NCI-H1436 treated with DMSO at 0.1 percent for 48 hours (cell line): Measurements from ENCODE around the gene RPS10.

Source experiments
- DNase-seq: peaks from one replicate; lab custom pipeline; 2025; lab: John Stamatoyannopoulos, UW

Gene RPS10

DNA sequence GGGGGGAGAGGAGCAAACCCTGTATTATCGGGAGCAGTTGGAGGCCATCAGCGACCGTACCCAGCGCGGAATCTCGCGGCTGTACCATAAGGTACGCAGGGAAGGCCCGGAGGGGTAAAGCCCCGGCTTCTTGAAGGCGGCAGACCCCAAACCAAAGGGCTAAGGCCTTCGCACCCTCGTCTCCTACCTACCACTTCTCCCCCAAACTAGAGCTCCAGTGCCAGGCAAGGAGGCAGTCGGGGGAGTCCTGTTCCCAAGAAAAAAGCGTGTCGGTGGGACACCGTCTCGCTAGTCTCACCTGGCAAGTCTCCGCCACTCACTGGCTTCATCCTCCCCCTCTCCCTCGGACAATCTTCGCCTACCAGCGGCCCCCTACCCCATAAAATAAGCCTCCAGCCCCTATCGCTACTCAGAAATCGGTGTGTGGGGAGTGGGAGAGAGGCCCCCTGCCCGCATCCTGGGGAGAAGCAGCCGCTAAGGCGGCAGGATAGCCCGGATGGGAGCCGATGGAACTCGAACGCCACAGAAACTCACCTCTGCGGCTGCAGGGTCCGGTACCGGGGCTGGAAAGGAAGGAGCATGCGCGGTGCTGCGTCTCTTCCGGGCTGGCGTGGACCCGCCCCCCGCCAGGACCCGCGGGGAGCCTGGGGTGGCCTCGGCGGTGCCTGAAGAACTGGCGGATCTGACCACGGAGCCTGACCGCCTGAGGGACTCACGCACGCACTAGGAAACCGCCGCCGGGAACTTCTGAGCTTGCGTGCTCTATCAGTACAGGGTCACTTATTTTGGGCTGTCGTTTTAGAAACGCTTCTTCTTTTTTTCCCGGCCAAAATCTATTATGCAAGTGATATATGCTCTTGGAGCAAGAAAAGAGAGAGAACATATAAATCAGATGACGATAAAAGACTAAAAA, at the start of gene RPS10:
RPS10 (minus strand) TSS at position 572 of the 913 bp plus-strand sequence. CDS start 848 bp downstream, outside the sequence.
- peak; percentile 60 for DNase-seq

DNA sequence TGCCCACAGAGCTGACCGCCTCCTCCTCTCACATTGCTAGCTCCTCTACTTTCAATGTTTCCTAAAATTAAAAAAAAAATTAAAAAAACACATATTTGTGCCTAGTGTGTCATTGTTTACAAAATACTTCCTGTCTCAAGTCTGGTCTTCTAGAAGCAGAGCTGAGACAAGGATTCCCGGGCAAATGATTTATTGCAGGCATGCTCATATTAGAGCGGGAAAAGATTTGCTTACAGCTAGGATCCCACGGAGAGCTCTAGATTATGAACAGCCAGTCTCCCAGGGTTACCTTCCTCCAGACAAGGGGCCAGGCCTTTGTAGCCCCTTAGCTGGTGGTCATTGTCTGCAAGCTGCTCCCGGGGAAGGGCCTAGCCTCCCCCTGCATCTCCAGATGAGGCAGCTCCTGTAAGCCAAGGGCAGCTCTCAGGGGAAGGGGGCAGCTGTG, 49.4 kb upstream of the RPS10 start:
- no peak for DNase-seq

DNA sequence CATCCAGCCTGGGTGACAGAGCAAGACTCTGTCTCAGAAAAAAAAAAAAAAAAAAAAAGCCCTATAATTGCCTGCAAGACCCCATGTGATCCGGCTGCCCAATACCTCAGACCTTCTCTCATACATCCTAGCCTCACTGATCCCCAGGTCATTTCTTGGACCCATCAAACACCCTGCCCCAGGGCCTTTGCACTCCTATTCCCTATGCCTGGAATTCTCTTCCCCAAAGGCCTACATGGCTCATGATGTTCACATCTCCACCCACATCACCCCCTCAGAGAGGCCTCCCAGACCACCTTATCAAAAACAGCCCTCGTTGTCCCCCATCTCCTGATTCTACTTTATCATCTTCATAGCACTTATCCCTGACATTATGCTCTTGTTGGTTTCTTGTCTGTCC, 48.9 kb upstream of the RPS10 start:
- DNase-seq: no peak

DNA sequence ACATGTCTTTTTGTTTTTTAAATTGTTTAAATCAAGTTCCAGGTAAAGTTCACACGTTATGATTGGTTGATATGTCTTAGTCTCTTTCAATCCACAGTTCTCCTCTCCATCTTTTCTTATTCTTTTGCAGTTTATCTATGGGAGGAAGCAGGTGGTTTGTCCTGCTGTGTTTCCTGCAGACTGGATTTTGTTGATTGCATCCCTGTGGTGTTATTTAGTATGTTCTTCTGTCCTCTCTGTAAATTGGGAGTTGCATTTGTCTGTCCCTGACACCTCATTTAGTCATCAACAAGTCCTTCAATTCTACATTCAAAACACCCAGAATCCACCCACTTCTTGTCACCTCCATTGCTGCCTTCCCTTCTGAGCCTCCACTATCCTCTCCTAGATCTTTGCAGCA, 48.1 kb upstream of the RPS10 start:
- DNase-seq: no peak

DNA sequence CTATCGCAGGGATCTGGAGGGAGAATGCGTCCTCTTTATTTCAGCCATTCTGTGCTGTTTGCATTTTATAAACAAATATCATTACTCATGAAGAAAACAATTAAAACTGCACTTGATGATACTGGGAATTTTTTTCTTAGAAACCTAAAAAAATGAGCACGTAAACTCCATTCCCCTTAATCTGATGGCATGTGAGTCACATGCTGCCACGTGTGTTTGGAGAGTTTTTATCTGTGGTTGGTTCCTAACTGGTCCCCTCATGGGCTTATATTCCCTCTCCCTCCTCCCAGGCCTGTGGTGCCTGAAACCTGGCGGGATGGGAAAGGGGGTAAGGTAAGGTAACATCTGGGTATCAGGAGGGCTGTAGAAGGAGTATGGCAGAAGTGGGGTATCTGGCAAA, 46.6 kb upstream of the RPS10 start:
- no peak for DNase-seq

DNA sequence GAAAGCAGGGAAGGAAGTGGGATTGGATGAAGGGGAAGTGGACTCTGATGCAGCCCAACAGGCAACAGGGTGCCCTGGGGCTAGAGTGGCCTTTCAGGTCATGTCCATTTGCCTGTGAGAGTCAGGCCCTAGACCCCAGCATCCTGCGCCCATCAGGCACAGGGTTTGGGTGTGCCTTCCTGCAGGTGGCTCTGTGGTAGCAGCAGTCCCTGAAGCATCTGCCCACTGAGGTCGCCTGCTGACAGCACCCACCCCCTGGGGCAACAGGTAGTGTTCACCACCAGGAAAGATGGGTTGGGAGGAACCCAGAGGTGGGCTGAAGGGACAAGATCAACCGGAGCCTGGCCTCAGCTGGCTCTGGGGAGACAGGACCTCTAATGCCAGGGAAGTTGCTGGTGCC, 43.6 kb upstream of the RPS10 start:
- no peak for DNase-seq

DNA sequence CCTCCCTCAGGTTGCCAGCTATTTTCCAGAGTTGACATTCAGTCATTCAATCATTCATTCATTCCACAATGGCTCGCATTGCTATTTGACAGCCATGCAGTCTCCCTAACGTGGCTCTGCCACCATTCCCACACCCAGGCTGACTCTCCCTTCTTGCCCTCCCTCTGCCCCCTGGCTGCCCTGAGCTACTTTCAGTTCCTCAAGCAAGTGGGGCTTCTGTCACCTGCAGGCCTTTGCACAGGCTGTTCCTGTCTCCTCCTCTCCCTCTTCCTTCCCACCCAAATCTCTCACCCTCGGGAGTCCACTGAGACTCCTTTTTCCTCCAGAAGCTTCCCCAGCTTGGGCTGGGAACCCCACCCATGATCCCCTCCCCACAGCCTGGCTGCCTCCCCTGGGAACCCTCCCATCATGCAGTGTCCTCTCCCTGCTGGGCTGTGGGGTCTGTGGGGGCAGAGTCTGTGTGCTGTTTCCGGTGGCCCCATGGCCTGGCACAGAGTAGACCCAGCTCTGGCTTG, 42.6 kb upstream of the RPS10 start:
- no peak for DNase-seq

DNA sequence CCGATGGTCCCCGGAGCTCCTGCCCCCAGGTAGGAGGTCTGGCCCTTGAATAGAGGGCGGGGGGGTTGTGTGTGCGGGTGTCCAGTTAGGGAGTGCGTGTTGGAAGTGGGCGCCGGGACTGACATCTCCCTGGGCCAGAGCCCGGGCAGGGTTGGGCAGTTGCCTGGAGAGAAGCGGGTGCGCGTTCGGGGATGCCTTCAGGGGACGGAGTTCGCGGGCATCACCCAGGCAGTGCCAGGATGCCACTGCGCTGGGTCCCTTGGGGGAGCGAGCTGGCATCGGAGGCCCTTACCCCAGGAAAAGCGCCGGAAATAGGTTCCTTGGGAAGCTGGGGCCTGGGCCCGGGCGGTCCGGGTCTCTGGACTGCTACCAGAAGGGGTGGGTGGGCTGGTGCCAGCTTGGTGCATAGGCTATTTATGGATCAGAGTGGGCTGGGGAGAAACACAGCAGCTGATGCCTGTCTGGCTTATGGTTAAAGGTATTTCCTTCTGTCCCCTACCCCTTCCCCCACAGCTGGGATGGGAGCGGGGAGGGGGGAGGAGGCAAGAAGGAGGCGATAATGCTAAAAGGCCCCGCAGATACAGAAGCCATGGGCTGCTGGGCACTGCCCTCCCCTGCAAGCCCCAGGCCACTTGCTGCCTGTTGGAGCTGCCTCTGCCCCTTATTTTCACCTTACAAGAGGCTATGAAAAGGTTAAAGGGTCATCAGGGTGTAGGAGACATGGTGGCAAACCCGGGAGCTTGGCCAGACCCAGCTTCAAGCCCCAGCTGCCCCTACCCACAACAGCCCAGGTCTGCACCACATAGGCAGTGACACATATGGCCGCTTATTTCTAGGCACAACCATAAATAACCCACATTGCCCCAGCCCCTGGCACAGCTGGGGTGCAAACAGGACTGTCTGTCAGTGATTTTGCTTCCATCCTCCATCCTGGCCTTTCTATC, 40.6 kb upstream of the RPS10 start:
- no peak for DNase-seq

DNA sequence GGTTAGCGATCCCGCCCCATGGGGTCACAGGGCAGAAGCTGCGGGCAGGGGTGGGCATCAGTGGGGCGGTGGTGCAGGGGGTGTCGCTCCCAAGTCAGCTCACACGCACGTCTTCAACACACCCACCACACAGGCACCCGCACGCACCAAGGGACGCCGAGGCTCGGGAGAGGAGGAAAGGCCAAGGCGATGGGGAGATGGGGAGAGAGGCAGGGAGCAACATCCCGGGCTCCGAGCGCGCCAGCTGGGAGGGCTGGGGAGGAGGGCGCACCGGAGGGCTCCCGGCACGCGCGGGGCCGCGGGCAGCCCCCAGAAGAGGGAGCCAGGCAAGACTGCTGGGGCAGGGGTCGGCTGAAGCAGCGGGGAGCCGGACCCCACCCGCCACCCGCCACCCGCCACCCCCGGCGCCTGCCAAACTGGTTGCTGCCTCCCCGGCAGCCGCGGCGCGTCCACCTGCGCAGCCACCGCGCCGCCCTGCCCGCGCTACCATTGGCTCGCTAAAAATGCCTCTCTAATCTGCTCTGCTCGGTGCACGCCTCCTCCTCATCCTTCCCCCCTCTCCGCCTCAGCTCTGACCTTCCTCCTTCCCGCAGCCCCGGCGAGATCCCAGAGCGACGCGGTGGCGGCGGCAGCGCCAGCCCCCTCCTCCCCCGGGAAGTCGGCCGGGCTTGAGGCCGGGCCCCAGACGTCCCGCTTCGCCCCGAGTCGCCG, 39.8 kb upstream of the RPS10 start, which contains the start of gene PACSIN1:
PACSIN1 (plus strand) TSS at position 546 of the 711 bp plus-strand sequence. CDS start 60,230 bp downstream, outside the sequence.
- DNase-seq: no peak

DNA sequence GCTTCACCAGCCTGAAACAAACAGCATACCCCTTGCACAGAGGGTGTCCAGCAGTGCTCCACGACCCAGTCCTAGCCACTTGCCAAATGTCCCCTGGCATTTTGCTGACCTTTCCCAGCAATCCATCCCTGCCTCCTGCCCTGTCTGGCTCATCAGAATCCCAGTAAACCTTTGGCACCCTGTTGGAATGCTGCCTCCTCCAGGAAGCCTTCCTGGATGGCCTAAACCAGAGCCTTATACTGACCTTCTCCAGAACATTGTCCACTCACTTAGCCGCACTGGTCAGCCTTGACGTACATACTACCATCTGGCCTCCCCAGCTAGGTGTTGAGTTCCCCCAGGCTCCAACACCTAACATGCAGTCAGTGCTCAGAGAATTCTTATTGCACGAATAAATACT, 38.0 kb upstream of the RPS10 start:
- no peak for DNase-seq

DNA sequence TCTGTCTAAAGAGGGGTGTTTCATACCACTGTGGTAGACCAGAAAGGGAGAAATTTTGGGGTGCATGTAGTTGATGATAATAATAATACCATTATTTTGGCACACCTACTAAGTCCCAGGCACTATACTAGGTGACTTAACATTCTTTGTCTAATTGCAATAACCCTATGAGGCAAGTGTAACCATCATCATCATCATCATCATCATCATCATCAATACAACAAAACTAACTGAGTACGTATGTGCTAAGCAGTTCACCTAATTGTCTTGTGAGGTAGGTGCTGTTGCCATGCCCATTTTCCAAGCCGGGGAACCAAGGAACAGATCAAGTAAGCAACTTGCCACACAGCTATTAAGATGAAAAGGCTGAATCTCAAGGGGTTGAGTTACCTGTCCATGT, 37.4 kb upstream of the RPS10 start:
- no peak for DNase-seq

DNA sequence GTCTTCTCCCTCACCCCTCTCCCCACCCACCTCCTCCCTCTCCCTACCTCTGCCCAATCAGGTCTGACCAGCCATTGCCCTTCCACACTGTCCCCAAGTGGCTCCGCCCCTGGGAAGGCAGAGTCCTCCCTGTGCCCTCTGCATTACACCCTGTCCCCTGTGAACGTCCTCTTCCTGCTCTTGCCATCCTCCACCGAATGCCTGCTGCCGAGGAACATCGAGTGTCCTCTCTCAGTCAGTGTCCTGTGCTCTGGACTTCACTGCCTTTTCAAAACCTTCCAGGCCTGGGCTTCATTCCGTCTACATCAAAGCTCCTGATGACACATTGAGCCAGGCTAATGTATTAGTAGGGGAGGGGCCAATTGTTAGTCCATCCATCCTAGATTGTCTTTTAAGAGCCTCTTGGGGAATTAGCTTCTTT, 36.7 kb upstream of the RPS10 start:
- DNase-seq: no peak

DNA sequence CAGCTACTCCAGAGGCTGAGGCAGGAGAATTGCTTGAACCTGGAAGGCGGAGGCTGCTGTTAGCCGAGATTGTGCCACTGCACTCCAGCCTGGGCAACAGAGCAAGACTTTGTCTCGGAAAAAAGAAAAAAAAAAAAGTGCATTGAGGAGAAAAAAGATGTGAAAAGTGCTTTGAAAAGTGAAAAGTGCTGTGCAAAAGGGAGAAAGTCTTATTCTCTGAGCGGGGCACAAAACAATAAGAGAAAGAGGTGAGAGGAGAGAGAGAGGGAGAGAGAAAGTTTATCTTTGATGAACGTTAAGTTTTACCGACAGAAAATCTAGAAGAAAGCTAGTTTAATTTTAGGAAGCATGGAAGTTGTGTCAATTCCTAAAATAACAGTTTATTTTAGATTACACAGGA, 36.1 kb upstream of the RPS10 start:
- DNase-seq: no peak

DNA sequence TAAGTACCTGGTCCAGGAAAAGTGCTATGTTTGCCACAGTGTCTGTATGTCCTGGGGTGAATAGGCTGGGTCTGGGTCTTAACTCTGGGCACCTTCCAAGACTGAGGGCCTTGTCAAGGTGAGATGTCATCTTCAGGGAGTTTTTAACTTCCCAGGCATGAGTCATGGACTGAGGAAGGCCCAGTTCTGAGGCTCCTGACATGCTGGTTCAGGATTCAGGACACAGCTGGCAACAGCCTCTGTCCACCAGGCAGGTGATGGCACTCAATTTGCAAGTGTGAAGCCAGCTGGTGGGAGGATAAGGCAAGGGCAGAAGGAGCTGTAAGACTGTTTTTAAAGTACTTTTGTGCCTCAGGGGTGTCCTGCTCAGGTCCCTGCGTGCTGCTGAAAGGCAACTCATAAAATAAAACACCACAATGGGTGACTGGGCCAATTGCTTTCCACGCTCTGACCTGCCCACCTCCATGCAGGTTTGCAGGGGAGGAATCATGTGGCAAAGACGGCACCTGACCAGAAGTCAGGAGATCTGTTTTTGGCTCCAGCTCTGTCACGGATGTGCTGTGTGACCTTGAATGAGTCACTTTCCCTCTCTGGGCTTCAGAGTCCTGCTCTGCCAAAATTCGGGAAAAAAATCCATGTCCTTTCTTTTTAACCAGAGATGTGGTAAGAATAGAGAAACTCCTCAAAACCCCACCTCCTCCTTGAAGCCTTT, 35.1 kb upstream of the RPS10 start:
- DNase-seq: no peak

DNA sequence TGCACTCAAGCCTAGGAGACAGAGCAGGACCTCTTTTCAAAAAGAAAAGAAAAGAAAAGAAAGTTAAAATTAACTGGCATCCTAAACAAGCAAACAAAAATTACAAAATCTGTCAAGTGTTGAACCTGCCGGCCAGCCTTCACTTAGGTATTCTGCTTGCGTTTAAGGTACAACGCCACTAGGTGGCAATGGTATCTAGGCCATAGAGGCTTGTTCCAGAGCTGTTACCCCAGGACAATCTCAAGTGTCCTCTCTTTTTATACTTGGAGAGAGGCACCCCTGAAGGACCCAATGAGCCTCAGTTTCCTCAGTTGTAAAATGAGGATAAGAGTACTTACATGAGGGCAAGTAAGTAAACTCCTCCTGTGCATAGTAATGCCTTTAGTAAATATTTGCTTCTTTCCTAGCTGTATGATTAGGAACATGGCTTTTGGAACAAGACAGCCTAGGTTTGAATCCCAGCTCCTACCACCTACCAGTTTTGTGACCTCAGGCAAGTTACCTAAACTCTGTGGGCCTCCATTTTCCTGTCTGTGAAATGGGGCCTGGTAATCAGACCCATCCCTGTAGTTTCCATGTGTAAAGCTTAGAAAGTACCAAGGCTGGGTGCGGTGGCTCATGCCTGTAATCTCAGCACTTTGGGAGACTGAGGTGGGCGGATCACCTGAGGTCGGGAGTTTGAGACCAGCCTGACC, 34.2 kb upstream of the RPS10 start:
- DNase-seq: no peak

DNA sequence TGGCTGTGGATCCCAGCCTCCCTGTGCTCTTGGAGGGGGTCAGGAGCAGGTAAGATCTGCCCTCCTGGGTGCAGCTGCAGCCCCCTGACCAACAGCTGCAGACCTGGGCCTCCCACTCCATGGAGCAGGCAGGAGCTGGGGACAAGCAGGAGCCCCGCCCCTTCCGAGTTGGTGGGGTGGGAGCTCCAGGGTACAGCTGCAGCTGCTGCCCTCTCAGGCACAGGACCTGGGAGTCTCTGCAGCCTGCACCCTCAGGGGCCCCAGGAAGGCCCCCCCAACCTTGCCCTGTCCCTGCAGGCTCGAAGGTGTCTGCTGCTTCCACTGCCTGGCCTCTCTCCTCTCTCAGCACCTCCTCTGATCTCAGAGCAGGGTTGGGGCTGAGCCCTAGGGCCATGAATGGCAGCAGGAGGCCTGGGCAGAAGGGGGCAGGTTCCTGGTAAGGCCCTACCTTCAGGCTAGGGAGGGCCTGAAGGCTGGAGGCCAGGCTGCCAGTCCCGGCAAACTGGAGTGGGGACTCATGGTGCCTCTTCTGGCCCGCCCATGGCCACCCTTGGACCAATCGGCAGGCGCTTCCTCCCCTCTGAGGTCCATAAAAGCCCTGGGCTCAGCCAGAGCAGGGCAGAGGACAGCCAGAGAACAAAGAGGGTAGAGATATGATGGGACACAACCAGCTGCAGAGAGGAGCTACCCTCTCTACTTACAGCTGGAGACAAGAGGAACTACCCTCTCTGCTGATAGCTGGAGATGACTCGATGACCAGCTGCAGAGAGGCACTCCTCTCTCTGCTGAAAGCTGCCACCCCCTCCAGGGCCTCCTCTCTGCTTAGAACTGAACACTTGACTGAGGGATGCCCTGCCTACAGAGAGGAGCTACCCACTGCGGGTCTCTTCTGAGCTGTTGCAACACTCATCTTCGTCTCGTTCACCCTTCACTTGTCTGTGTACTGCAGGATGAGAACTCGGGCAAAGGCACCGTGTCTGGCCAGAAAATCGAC, 32.2 kb upstream of the RPS10 start:
- no peak for DNase-seq

DNA sequence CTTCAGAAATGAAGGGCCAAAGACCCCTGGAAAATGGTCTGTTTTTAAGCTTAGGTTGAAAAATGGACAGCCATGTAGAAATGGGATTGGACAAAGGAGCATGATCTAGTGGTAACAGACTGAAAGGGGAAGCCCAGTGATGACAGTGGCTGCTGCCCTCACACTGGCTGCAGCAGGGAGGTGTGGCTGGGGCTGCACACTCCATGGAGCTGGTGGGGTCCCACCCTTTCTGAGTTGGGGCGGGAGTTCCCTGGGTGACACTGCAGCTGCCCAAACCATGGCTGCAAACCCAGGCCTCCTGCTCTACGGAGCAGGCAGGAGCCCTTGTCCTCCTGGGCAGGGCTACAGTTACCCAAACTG, 31.5 kb upstream of the RPS10 start:
- no peak for DNase-seq

DNA sequence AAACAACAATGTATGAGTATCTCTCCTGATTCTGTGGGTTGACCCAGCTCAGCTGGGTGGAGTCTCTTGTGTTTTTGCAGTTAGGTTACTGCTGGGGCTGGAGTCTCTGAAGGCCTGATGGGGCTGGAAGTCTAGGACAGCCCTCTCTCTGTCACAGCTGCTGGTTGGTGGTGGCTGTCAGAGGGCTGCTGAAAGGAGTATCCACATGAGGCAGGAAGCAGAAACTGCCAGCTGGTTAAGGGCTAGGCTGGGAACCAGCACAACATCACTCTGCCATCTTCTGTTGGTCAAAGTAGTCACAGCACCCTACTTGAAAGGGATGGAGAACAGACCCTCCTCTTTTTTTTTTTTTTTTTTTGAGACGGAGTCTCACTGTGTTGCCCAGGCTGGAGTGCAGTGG, 30.0 kb upstream of the RPS10 start:
- DNase-seq: no peak

DNA sequence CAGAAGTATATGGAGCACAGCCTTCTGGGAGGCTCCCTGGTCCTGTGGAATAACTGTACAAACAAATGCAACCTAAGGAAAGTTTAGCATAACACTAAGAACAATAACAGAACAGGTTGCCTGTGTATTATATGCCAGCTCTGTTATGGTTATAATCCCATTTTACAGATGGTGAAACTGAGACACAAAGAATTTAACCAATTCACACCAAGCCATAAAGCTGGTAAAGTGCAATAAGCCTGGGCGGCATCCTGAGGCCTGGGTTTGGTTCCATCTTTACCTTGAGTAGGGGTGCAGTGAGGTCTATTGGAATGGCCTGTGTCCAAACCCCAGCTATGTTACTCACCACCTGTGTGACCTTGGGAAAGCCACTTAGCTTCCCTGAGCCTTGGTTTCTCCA, 25.3 kb upstream of the RPS10 start:
- DNase-seq: no peak
